ENCODE data around the gene SPG7.

- TF ChIP-seq POLR2AphosphoS5 (IDR thresholded peaks at IDR 0.05; ENCODE audit: low read depth, low read length) = no peak
- no peak for TF ChIP-seq CTCF (IDR thresholded peaks at IDR 0.05)
These were observed 9.4 kb upstream of the SPG7 start for GRCh38 chr16:89498839-89499238.
